ENCODE results near the gene ACTR3.

Gene ACTR3

DNA sequence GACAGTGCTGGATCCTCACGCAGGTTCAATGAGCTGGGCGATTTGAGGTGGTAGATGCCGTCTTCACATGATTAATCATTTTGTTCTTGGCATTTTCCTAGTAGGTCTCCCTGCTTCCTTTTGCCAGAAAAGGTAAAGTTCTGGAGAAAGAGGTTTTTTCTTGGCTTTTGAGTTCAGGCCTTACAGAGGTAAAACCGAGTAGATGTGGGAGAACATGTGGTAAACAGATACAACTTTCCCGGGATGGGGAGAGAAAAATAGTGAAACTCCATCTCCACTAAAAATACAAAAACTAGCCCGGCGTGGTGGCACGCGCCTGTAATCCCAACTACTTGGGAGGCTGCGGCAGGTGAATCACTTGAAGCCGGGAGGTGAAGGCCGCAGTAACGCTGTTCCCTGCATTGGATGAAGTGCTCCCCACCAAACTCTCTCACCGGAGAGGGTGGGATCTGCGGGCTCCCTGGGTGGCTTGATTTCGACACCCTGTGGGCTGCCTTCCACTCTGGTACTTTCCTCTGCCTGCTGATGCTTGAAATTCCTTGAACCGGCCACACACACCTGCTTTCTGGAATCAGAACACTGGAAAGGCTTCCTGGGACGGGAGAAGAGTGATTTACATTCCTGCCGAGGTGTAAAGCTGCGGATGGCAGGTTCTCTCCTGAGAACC lies 88.8 kb downstream of the ACTR3 start:
- ChIA-PET CTCF (interaction anchor here (0.8 to 4.5 kb wide), 6 partner anchors 10 to 572 kb away, joined by 3 to 22 read pairs (median 4); no protein-coding TSS in a partner anchor), POLR2A (no interaction called here)
- H3K4me3 ChIP-seq (ENCODE audit: low read depth, low read length), result no peak overlapping the region
- TF ChIP-seq, protein P1, sequence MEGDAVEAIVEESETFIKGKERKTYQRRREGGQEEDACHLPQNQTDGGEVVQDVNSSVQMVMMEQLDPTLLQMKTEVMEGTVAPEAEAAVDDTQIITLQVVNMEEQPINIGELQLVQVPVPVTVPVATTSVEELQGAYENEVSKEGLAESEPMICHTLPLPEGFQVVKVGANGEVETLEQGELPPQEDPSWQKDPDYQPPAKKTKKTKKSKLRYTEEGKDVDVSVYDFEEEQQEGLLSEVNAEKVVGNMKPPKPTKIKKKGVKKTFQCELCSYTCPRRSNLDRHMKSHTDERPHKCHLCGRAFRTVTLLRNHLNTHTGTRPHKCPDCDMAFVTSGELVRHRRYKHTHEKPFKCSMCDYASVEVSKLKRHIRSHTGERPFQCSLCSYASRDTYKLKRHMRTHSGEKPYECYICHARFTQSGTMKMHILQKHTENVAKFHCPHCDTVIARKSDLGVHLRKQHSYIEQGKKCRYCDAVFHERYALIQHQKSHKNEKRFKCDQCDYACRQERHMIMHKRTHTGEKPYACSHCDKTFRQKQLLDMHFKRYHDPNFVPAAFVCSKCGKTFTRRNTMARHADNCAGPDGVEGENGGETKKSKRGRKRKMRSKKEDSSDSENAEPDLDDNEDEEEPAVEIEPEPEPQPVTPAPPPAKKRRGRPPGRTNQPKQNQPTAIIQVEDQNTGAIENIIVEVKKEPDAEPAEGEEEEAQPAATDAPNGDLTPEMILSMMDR (IDR thresholded peaks at IDR 0.05; ENCODE audit: insufficient read depth, low read length, missing control alignments), result no peak
- no peak for DNase-seq (ENCODE audit: low read depth, low spot score)

DNA sequence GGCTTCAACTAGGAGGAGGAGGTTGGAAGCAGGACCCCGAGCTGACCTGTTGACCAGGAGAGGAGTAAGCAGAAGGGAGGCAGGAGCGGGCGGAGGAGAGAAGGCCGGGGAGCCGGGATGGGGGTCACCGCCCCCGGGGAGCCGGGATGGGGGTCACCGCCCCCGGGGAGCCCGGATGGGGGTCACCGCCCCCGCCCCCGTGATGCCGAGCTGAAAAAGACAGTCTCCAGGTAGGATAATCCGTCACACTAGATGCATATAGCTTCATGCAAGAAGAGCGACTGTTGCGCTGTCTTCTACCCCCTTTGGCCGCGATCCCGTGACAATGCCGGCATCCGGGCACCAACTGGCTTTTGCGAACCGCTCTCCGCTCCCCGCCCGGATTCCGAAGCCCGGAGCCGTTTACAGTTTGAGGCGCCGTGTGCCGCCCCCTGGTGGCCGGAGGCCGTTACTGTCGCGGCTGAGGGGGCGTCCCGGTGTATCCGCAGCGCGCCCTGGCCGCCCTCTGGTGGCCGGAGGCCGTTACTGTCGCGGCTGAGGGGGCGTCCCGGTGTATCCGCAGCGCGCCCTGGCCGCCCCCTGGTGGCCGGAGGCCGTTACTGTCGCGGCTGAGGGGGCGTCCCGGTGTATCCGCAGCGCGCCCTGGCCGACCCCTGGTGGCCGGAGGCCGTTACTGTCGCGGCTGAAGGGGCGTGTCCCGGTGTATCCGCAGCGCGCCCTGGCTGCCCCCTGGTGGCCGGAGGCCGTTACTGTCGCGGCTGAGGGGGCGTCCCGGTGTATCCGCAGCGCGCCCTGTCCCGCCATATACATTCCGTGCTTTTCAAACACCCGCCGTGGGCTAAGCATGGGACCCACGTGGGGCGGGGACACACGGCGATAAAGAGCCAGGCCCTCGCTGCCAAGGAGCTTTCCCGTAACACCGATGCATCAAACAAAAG lies 89.6 kb downstream of the ACTR3 start:
- ChIA-PET CTCF (interaction anchor here (0.6 to 1.0 kb wide), 4 partner anchors 11 to 13 kb away, joined by 3 to 5 read pairs (median 4); no protein-coding TSS in a partner anchor), POLR2A (no interaction called here)
- H3K4me3 ChIP-seq (ENCODE audit: low read depth, low read length), result no peak overlapping the region
- TF ChIP-seq, protein P1 (IDR thresholded peaks at IDR 0.05; ENCODE audit: insufficient read depth, low read length, missing control alignments), result peak; percentile 2
- DNase-seq (ENCODE audit: low read depth, low spot score), result no peak

DNA sequence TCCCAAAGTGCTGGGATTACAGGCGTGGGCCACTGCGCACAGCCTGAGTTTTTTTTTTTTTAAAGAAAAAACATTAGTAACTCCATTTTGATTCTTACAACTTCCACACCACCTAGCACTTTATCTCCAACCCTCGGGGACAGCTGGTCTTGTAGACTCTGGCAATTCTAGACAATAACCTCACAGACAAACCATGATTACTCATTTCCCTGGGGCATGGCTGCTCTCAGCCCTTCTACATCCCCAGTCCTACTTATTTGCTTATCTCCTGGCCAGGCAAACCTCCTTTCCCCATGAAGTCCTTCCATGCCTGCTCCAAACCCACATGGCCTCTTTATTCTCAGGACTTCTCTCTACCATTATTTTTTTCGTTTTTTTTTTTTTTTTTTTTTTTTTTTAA lies 91.1 kb downstream of the ACTR3 start:
- no peak overlapping the region for H3K4me3 ChIP-seq (ENCODE audit: low read depth, low read length)
- peak; percentile 34 for DNase-seq (ENCODE audit: low read depth, low spot score)
- ChIA-PET POLR2A (interaction anchor here (0.7 kb wide), 1 partner anchor 14 kb away, joined by 3 read pairs; no protein-coding TSS in a partner anchor), CTCF (no interaction called here)
- TF ChIP-seq, protein P1 (IDR thresholded peaks at IDR 0.05; ENCODE audit: insufficient read depth, low read length, missing control alignments), result no peak

DNA sequence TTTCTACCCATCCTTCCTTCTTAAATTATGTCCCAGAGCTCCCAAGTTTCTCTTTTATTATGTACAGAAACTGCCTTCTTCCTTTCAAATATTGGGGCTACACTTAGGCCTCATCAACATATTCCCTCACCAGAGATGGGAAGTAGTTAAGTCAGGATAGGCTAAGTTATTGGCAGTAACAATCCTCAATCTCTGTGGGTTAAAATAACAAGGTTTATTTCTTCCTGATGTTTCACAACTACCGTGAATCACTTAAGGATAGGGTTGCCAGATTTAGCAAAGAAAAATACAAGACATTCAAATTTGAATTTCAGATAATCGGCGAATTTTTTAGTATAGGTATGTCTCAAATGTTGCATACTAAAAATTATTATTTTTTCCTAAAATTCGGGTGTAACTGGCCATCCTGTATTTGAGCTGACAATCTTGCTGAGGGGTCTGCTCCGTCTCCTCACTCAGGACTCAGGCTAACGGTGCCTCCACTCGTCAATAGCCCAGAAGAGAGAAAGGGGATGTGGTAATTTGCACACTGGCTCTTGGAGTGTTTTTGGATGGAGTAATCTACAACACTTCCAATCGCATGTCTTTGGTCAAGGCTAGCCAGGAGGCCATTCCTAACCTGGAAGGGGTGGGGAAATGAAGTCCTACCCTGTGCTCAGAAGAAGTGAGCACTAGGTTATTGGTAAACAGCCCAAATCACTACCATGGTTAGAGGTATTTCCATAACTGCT lies 91.7 kb downstream of the ACTR3 start:
- CTCF ChIA-PET, result no interaction called here
- H3K4me3 ChIP-seq (ENCODE audit: low read depth, low read length), result no peak overlapping the region
- DNase-seq (ENCODE audit: low read depth, low spot score), result no peak
- TF ChIP-seq, protein P1 (IDR thresholded peaks at IDR 0.05; ENCODE audit: insufficient read depth, low read length, missing control alignments), result no peak
- POLR2A ChIA-PET, result interaction anchor here (0.7 kb wide), 1 partner anchor 13 kb away, joined by 3 read pairs; no protein-coding TSS in a partner anchor

DNA sequence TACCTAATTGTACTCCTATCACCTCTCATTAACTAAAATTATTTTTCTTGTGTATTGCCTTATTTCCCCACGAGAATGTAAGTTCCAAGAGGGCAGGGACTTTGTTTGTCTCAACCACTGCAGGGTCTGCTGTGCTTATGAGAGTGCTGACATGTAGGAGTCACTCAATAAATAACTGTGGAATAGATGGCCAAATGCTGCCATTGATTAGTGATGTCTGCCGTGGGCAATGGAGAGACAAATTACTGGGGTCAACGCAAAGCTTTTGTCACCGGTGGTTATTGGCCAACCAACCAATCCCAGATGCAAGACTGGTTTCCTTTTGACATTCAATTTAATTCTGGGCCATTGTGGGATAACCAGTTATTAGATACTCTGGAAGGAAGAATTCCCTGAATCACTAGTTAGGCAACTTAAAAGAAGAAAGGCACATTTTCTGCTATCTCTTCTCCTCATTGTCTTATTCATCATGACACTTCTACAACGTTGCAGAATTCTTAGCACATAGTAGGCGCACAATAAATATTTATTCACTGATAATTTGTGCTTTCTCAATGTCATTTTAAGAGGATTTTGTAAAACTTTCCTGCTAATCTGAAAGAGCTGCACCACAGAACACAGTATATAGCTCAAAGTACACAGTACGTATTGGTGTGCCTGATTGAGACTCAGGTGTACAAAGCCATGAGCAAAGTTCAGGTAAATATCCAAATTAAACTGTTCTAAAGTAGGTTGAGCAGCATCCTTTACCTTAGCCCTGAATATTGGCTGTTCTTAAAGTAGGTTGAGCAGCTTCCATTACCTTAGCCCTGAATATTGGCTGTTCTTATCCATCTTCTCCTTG lies 95.9 kb downstream of the ACTR3 start:
- ChIA-PET CTCF (no interaction called here), POLR2A (no interaction called here)
- TF ChIP-seq, protein P1 (IDR thresholded peaks at IDR 0.05; ENCODE audit: insufficient read depth, low read length, missing control alignments), result no peak
- H3K4me3 ChIP-seq (ENCODE audit: low read depth, low read length), result no peak overlapping the region
- no peak for DNase-seq (ENCODE audit: low read depth, low spot score)
